NCI-H1105 (cell line): ENCODE data around the gene SMIM43.
"Not testable (repeated sequence)": the region's sequence is repeated elsewhere in the genome, so short reads cannot be mapped to it uniquely, and the experiment has no call there.

ENCODE experiments used
- DNase-seq: peaks from one replicate; lab custom pipeline; 2025; lab: John Stamatoyannopoulos, UW

Gene SMIM43

GRCh38 chr4:121783210-121783609 is 18.2 kb upstream of the SMIM43 start:
- no peak for DNase-seq

GRCh38 chr4:121778991-121779628 is 14.1 kb upstream of the SMIM43 start:
- no peak for DNase-seq

GRCh38 chr4:121777625-121778024 is 12.7 kb upstream of the SMIM43 start:
- no peak for DNase-seq

GRCh38 chr4:121776610-121777401 is 11.8 kb upstream of the SMIM43 start:
- no peak for DNase-seq

- DNase-seq = no peak
Measured at GRCh38 chr4:121773883-121774282, 8.9 kb upstream of the SMIM43 start.

- no peak for DNase-seq
Measured at GRCh38 chr4:121771869-121772268, 6.9 kb upstream of the SMIM43 start.

- no peak for DNase-seq
Measured at GRCh38 chr4:121769341-121769740, 4.4 kb upstream of the SMIM43 start.

GRCh38 chr4:121767166-121767565 is 2.2 kb upstream of the SMIM43 start:
- DNase-seq = no peak

GRCh38 chr4:121765971-121766538 is 1.1 kb upstream of the SMIM43 start:
- DNase-seq = no peak

GRCh38 chr4:121765368-121765705 is 373 bp upstream of the SMIM43 start:
- no peak for DNase-seq

GRCh38 chr4:121764303-121764701 is 662 bp downstream of the SMIM43 start:
- no peak for DNase-seq

GRCh38 chr4:121760205-121760604 is 4.8 kb downstream of the SMIM43 start:
- DNase-seq = no peak

- no peak for DNase-seq
Measured at GRCh38 chr4:121758925-121759568, 5.9 kb downstream of the SMIM43 start.

- not testable (repeated sequence) for DNase-seq
Measured at GRCh38 chr4:121752142-121752541, 12.8 kb downstream of the SMIM43 start.

GRCh38 chr4:121749225-121749624 is 15.7 kb downstream of the SMIM43 start:
- no peak for DNase-seq

- no peak for DNase-seq
Measured at GRCh38 chr4:121742794-121743193, 22.2 kb downstream of the SMIM43 start.

- DNase-seq = peak; percentile 45
Measured at GRCh38 chr4:121741751-121742150, 23.2 kb downstream of the SMIM43 start.

GRCh38 chr4:121740796-121741409 is 24.1 kb downstream of the SMIM43 start:
- DNase-seq = no peak

GRCh38 chr4:121739575-121739974 is 25.4 kb downstream of the SMIM43 start:
- no peak for DNase-seq

GRCh38 chr4:121738780-121739535 is 26.0 kb downstream of the SMIM43 start:
- no peak for DNase-seq

- no peak for DNase-seq
Measured at GRCh38 chr4:121737846-121738554, 27.0 kb downstream of the SMIM43 start.
